K562 (cell line): Measurements from ENCODE around the gene CCDC159. TPM values are rescaled to one million over a fixed set of nuclear protein-coding genes. Genes with fewer than 3 reads are reported as not detected.

ENCODE experiments used
- BRCA1 ChIP-seq, 2 experiments: fragments of 450-650 bp in 1 of 2; sonication (generic) in 1 of 2; formaldehyde crosslinking in 1 of 2; IDR thresholded peaks; 2 replicates each; pipeline versions ENCODE4 v1.5.0 to v1.6.1; 2017 to 2020; ENCODE audit warnings: mild to moderate bottlenecking in 1 of 2, missing genetic modification reagents in 1 of 2
- DMBX1 ChIP-seq: fragments of 250-450 bp; sonication (Bioruptor Pico); IDR thresholded peaks from 2 replicates; pipeline ENCODE4 v1.8.0; 2022; ENCODE audit warnings: inconsistent platforms, mild to moderate bottlenecking, moderate library complexity, borderline replicate concordance
- GABPA ChIP-seq: fragments of 200-800 bp; sonication (Bioruptor generic); conservative IDR thresholded peaks from 2 replicates; pipeline ENCODE4 v1.6.1; 2016; ENCODE audit warnings: low read depth, missing genetic modification characterization, missing compliant biosample characterization
- HDAC1 ChIP-seq, 2 experiments: fragments of 450-650 bp; IDR thresholded peaks; 2 replicates each; pipeline ENCODE4 v1.6.1; 2016 to 2017; ENCODE audit warnings: inconsistent platforms in 1 of 2, mild to moderate bottlenecking in 1 of 2, moderate library complexity in 1 of 2
- KDM1A ChIP-seq, 2 experiments: fragments of 450-650 bp; IDR thresholded peaks; 2 replicates each; pipeline ENCODE4 v1.6.1; 2016; ENCODE audit warnings: mild to moderate bottlenecking in 2 of 2
- MTA2 ChIP-seq: fragments of 450-650 bp; IDR thresholded peaks from 2 replicates; pipeline ENCODE4 v1.6.1; 2016; ENCODE audit warnings: low read depth
- POLR2G ChIP-seq: fragments of 200-400 bp; formaldehyde crosslinking; IDR thresholded peaks from 2 replicates; pipeline ENCODE4 v1.6.1; 2017; ENCODE audit warnings: low read depth, mild to moderate bottlenecking, antibody characterized with exemption, low read length, moderate library complexity
- RBBP5 ChIP-seq: fragments of 200-600 bp; sonication (generic); IDR thresholded peaks from 2 replicates; pipeline ENCODE4 v1.6.1; 2012; ENCODE audit warnings: borderline replicate concordance, mild to moderate bottlenecking, low read length, control low read depth, inconsistent platforms; ENCODE audit not compliant: insufficient read depth, poor library complexity, severe bottlenecking
- RNF2 ChIP-seq: sonication (generic); IDR thresholded peaks from 2 replicates; pipeline ENCODE4 v1.6.1; 2016
- SMAD4 ChIP-seq: fragments of 250-450 bp; sonication (Bioruptor Pico); conservative IDR thresholded peaks from 2 replicates; pipeline ENCODE4 v1.8.0; 2021; ENCODE audit warnings: inconsistent platforms, mild to moderate bottlenecking, moderate library complexity
- SMARCA4 ChIP-seq: fragments of 450-650 bp; IDR thresholded peaks from 2 replicates; pipeline ENCODE4 v1.6.1; 2016
- SRF ChIP-seq, 2 experiments: fragments of 250-450, 450-650 bp in 1 of 2; sonication (Bioruptor Pico) in 1 of 2; sonication (generic) in 1 of 2; formaldehyde crosslinking; IDR thresholded peaks; 2 replicates each; pipeline versions ENCODE4 v1.5.0 to v1.5.1; 2020 to 2022; ENCODE audit warnings: mild to moderate bottlenecking in 1 of 2, missing genetic modification reagents in 1 of 2
- SRSF9 ChIP-seq: fragments of 200-400 bp; formaldehyde crosslinking; IDR thresholded peaks from 2 replicates; pipeline ENCODE4 v1.6.1; 2017; ENCODE audit warnings: low read depth, low read length, borderline replicate concordance
- TARDBP ChIP-seq: fragments of 450-650 bp; IDR thresholded peaks from 2 replicates; pipeline ENCODE4 v1.6.1; 2016
- ZEB2 ChIP-seq: fragments of 450-650 bp; IDR thresholded peaks from 2 replicates; pipeline ENCODE4 v1.6.1; 2016
- ZFPM2 ChIP-seq: fragments of 250-450 bp; sonication (Bioruptor Pico); IDR thresholded peaks from 2 replicates; pipeline ENCODE4 v1.5.1; 2022; ENCODE audit warnings: mild to moderate bottlenecking
- ZNF12 ChIP-seq: sonication (generic); formaldehyde crosslinking; IDR thresholded peaks from 2 replicates; pipeline ENCODE4 v1.4.0; 2020; ENCODE audit warnings: mild to moderate bottlenecking, missing genetic modification reagents
- ZNF253 ChIP-seq: fragments of 250-450 bp; sonication (Bioruptor Pico); conservative IDR thresholded peaks from 2 replicates; pipeline ENCODE4 v1.6.1; 2021; ENCODE audit warnings: mild to moderate bottlenecking
- ZNF282 ChIP-seq: sonication (generic); formaldehyde crosslinking; IDR thresholded peaks from 2 replicates; pipeline ENCODE4 v1.8.1; 2023; ENCODE audit warnings: missing genetic modification reagents
- ZNF583 ChIP-seq: fragments of 250-450 bp; sonication (Bioruptor Pico); IDR thresholded peaks from 2 replicates; pipeline ENCODE4 v1.4.0; 2020
- ZNF668 ChIP-seq: fragments of 250-450 bp; sonication (Bioruptor Pico); IDR thresholded peaks from 2 replicates; pipeline ENCODE4 v1.8.0; 2022; ENCODE audit warnings: mild to moderate bottlenecking, inconsistent platforms
- ZNF695 ChIP-seq: fragments of 450-650 bp; formaldehyde crosslinking; IDR thresholded peaks from 2 replicates; pipeline ENCODE4 v1.4.0; 2020; ENCODE audit warnings: mild to moderate bottlenecking, moderate library complexity
- ZNF76 ChIP-seq: fragments of 250-450 bp; sonication (Bioruptor Pico); IDR thresholded peaks from 2 replicates; pipeline ENCODE4 v1.4.0; 2020; ENCODE audit warnings: mild to moderate bottlenecking, moderate library complexity, borderline replicate concordance
- polyA plus RNA-seq, 8 experiments: library from polyadenylated mRNA; depleted of rRNA in 4 of 8; stranded (reverse) in 5 of 8; unstranded in 3 of 8; fragments of >200 nt; fragmentation: Nextera tagmentation in 2 of 8; fragmentation: Illumina TruSeq in 1 of 8; extraction: Ambion mirVana in 2 of 8; extraction: Trizol in 1 of 8; gene quantifications; 2 replicates each; pipeline versions ENCODE4 v1.2.1 to v1.2.3, GENCODE V29; 2011 to 2014; ENCODE audit warnings: inconsistent platforms in 1 of 8, missing spikeins in 1 of 8
- total RNA-seq, 7 experiments: library from RNA; depleted of rRNA in 6 of 7; stranded (reverse); fragments of >200 nt in 6 of 7; fragmentation: Illumina TruSeq in 2 of 7; extraction: Trizol in 2 of 7; gene quantifications; 2 replicates each; pipeline versions ENCODE4 v1.2.1 to v1.2.3, GENCODE V29; 2011 to 2021; ENCODE audit warnings: low replicate concordance in 1 of 7
- TF ChIP-seq, protein P1 (sequence below): fragments of 450-650 bp; IDR thresholded peaks from 2 replicates; pipeline ENCODE4 v1.6.1; 2017; ENCODE audit warnings: mild to moderate bottlenecking, moderate library complexity
- TF ChIP-seq, protein P2 (sequence below): fragments of 450-650 bp; formaldehyde crosslinking; IDR thresholded peaks from 2 replicates; pipeline ENCODE4 v1.4.0; 2022; ENCODE audit warnings: mild to moderate bottlenecking, moderate library complexity
- TF ChIP-seq, protein P3 (sequence below): fragments of 250-450 bp; sonication (Bioruptor Pico); IDR thresholded peaks from 2 replicates; pipeline ENCODE4 v1.8.0; 2021; ENCODE audit warnings: moderate library complexity, mild to moderate bottlenecking, inconsistent platforms
- TF ChIP-seq, protein P4 (sequence below): sonication (generic); formaldehyde crosslinking; IDR thresholded peaks from 2 replicates; pipeline ENCODE4 v1.8.0; 2022; ENCODE audit warnings: mild to moderate bottlenecking, low read depth, missing genetic modification reagents

Gene CCDC159
- total and polyA plus RNA-seq, 9 of the 15 experiments (the other 6 are each of a cell fraction or from before 2014, with no cell fraction given): 0.68 to 10.1 (median 4.7) TPM

DNA sequence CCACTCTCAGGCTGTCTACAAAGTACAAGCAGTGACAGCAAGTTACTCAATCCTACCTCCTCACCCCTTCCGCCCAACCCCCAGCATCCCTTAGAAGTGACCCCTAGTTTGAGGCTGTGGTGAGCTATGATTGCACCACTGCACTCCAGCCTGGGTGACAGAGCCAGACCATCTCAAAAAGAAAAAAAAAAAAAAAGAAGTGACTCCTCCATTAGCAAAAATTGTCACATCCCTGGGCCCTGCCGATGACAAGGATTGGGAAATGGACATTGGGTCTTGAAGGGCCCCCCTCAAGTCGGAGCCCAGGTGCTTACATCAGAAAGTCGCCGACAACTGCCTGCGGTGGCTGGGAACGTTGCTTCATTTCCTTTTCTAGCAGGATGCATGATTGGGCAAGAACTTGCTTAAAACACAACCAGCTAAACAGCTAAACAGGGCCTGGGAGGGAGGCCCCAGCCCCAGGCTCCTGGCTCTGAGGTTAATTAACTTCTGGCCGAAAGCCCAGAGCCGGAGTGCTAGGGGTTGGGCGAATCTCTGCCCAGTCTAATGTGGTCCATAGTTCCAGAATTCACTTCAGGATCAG, 22.1 kb upstream of the CCDC159 start (continued):
- TF ChIP-seq, protein P1, sequence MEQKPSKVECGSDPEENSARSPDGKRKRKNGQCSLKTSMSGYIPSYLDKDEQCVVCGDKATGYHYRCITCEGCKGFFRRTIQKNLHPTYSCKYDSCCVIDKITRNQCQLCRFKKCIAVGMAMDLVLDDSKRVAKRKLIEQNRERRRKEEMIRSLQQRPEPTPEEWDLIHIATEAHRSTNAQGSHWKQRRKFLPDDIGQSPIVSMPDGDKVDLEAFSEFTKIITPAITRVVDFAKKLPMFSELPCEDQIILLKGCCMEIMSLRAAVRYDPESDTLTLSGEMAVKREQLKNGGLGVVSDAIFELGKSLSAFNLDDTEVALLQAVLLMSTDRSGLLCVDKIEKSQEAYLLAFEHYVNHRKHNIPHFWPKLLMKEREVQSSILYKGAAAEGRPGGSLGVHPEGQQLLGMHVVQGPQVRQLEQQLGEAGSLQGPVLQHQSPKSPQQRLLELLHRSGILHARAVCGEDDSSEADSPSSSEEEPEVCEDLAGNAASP: no peak
- no peak for TF ChIP-seq ZEB2
- TF ChIP-seq, protein P2, sequence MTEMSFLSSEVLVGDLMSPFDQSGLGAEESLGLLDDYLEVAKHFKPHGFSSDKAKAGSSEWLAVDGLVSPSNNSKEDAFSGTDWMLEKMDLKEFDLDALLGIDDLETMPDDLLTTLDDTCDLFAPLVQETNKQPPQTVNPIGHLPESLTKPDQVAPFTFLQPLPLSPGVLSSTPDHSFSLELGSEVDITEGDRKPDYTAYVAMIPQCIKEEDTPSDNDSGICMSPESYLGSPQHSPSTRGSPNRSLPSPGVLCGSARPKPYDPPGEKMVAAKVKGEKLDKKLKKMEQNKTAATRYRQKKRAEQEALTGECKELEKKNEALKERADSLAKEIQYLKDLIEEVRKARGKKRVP (CRISPR knock-in tag): peak; percentile 66; the same call in 1 of the 2 replicates
- TF ChIP-seq ZNF12 (CRISPR knock-in tag): 0 out of 2 replicates have a peak, but pooled peaks have one; percentile 22
- TF ChIP-seq, protein P3, sequence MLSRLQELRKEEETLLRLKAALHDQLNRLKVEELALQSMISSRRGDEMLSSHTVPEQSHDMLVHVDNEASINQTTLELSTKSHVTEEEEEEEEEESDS (CRISPR knock-in tag): no peak
- TF ChIP-seq RNF2: peak; percentile 68; the same call in 1 of the 2 replicates
- TF ChIP-seq ZFPM2 (CRISPR knock-in tag): no peak
- TF ChIP-seq, protein P4, sequence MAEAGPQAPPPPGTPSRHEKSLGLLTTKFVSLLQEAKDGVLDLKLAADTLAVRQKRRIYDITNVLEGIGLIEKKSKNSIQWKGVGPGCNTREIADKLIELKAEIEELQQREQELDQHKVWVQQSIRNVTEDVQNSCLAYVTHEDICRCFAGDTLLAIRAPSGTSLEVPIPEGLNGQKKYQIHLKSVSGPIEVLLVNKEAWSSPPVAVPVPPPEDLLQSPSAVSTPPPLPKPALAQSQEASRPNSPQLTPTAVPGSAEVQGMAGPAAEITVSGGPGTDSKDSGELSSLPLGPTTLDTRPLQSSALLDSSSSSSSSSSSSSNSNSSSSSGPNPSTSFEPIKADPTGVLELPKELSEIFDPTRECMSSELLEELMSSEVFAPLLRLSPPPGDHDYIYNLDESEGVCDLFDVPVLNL (CRISPR knock-in tag): no peak
- TF ChIP-seq HDAC1 (IDR thresholded peaks at IDR 0.05): no peak
- no peak for TF ChIP-seq ZNF282 (CRISPR knock-in tag)
- no peak for TF ChIP-seq KDM1A (IDR thresholded peaks at IDR 0.05)
- TF ChIP-seq ZNF668 (CRISPR knock-in tag): no peak
- TF ChIP-seq RBBP5: peak; percentile 43
- no peak for TF ChIP-seq TARDBP
- TF ChIP-seq DMBX1 (CRISPR knock-in tag): no peak
- TF ChIP-seq SMAD4 (CRISPR knock-in tag): 0 out of 2 replicates have a peak, but pooled peaks have one; percentile 28
- peak; percentile 44; the same call in 1 of the 2 replicates for TF ChIP-seq SMARCA4
- no peak for TF ChIP-seq POLR2G
- 0 out of 4 replicates have a peak, but pooled peaks of 1 of the 2 experiments have one; percentile 55 for TF ChIP-seq SRF (CRISPR knock-in tag; IDR thresholded peaks at IDR 0.05)
- TF ChIP-seq MTA2: no peak
- TF ChIP-seq SRSF9: no peak
- no peak for TF ChIP-seq ZNF695
- no peak for TF ChIP-seq BRCA1 (IDR thresholded peaks at IDR 0.05)
- TF ChIP-seq BRCA1 (CRISPR knock-in tag; IDR thresholded peaks at IDR 0.05): no peak
- TF ChIP-seq ZNF253 (CRISPR knock-in tag): no peak
- peak; percentile 76 for TF ChIP-seq GABPA
- no peak for TF ChIP-seq ZNF76 (CRISPR knock-in tag)
- no peak for TF ChIP-seq ZNF583
